Fibroblast of skin of abdomen (primary cell): ENCODE measurements around the gene B3GAT1.
A peak's percentile ranks its signal among the peaks of the same experiment; 100 is the strongest.

Experiments used
- DNase-seq: peaks from one replicate; pipeline ENCODE4 v3.0.0-alpha.2; 2013

Gene B3GAT1

GRCh38 chr11:134441706-134442105 lies 29.7 kb upstream of the B3GAT1 start:
- no peak for DNase-seq

GRCh38 chr11:134441281-134441680 lies 29.2 kb upstream of the B3GAT1 start:
- no peak for DNase-seq

GRCh38 chr11:134440851-134441250 lies 28.8 kb upstream of the B3GAT1 start:
- DNase-seq = no peak

- no peak for DNase-seq
Observed at GRCh38 chr11:134438542-134439537, 26.8 kb upstream of the B3GAT1 start.

GRCh38 chr11:134437821-134438220 lies 25.8 kb upstream of the B3GAT1 start:
- no peak for DNase-seq

- no peak for DNase-seq
Observed at GRCh38 chr11:134436781-134437180, 24.7 kb upstream of the B3GAT1 start.

- no peak for DNase-seq
Observed at GRCh38 chr11:134433806-134434205, 21.8 kb upstream of the B3GAT1 start.

GRCh38 chr11:134433251-134433650 lies 21.2 kb upstream of the B3GAT1 start:
- DNase-seq = no peak

GRCh38 chr11:134432776-134433175 lies 20.7 kb upstream of the B3GAT1 start:
- no peak for DNase-seq

- DNase-seq = no peak
Observed at GRCh38 chr11:134429106-134429505, 17.1 kb upstream of the B3GAT1 start.

- no peak for DNase-seq
Observed at GRCh38 chr11:134425816-134426536, 13.9 kb upstream of the B3GAT1 start.

GRCh38 chr11:134425413-134425812 lies 13.4 kb upstream of the B3GAT1 start:
- DNase-seq = no peak

GRCh38 chr11:134423106-134423505 lies 11.1 kb upstream of the B3GAT1 start:
- DNase-seq = no peak

GRCh38 chr11:134417871-134418840 lies 6.1 kb upstream of the B3GAT1 start:
- peak; percentile 25 for DNase-seq

- DNase-seq = no peak
Observed at GRCh38 chr11:134416726-134417125, 4.7 kb upstream of the B3GAT1 start.

- DNase-seq = no peak
Observed at GRCh38 chr11:134414766-134415765, 3.0 kb upstream of the B3GAT1 start.

- DNase-seq = no peak
Observed at GRCh38 chr11:134413826-134414731, 2.0 kb upstream of the B3GAT1 start.

- no peak for DNase-seq
Observed at GRCh38 chr11:134413043-134413825, 1.2 kb upstream of the B3GAT1 start.

GRCh38 chr11:134410766-134411165 lies 1.3 kb downstream of the B3GAT1 start:
- no peak for DNase-seq
